Pancreas (tissue), 10 donors: ENCODE data around the gene TRPC6. TPM values are rescaled to one million over a fixed set of nuclear protein-coding genes. Genes with fewer than 3 reads are reported as not detected.

Experiments used
- ATAC-seq, 4 donors: fragments of 200-7000 bp; cut with Tn5 transposase; one replicate each; pipeline versions ENCODE4 v1.8.0 to v1.9.1; 2020; ENCODE audit warnings: mild to moderate bottlenecking in 4 of 4, moderate library complexity in 4 of 4
- DNase-seq, 6 donors: peaks; one replicate each; pipeline ENCODE4 v3.0.0-alpha.2; 2020
- FAIRE-seq: peaks from 2 replicates; lab custom pipeline; 2012; peaks lifted over from hg19 to GRCh38; lab: Jason Lieb, UNC
- H3K27ac ChIP-seq, 4 donors: fragments of 200-600 bp; sonication (generic); 1 replicate in 3 of 4; 2 replicates in 1 of 4; pipeline versions ENCODE4 v1.5.0 to v1.8.0; 2020
- H3K27me3 ChIP-seq, 4 donors: fragments of 200-600 bp; one replicate each; pipeline ENCODE4 v1.8.0; 2021
- H3K36me3 ChIP-seq, 3 donors: fragments of 200-600 bp; sonication (generic) in 1 of 3; one replicate each; pipeline versions ENCODE4 v1.5.0 to v1.8.0; 2020 to 2021
- H3K4me1 ChIP-seq, 3 donors: fragments of 200-600 bp; one replicate each; pipeline ENCODE4 v1.8.0; 2021
- H3K4me3 ChIP-seq, 4 donors: fragments of 200-600 bp; sonication (generic) in 2 of 4; one replicate each; pipeline versions ENCODE4 v1.5.0 to v1.8.0; 2020 to 2021
- H3K9me3 ChIP-seq, 4 donors: fragments of 200-600 bp; one replicate each; pipeline ENCODE4 v1.8.0; 2021
- WGBS, 2 donors: extraction: QIAGEN DNeasy Blood & Tissue Kit; methylation state at CpG; one replicate each; pipeline ENCODE4 v1.1.7; 2013; 5-methylcytosine and 5-hydroxymethylcytosine counted together
- intact Hi-C, 3 donors: fragments of 100-400 bp; cut with DNase I; formaldehyde crosslinking; loops; one replicate each; pipeline versions ENCODE4 v1.11.1 to v1.14.2; 2022
- microRNA-seq, 2 donors: library from miRNA; unstranded; fragments of <30 nt; microRNA quantifications; one replicate each; pipeline versions ENCODE4 to v1.1.0, GENCODE V29; 2019 to 2020
- polyA plus RNA-seq, 2 donors: library from polyadenylated mRNA; stranded (reverse); fragments of 200-250 nt; gene quantifications; one replicate each; pipeline ENCODE4 v1.2.3, GENCODE V29; 2013
- total RNA-seq, 6 donors: library from RNA; stranded (reverse); fragmentation: NEBNext Ultra II Directional in 4 of 6; extraction: Animal tissue kit (Norgen Biotek cat#: 25700) in 4 of 6; gene quantifications; one replicate each; pipeline versions ENCODE4 v1.2.1 to v1.2.4, GENCODE V29; 2021 to 2023
- TF ChIP-seq, protein P1 (sequence below), 4 donors: fragments of 200-600 bp; sonication (generic) in 3 of 4; IDR thresholded peaks; one replicate each; pipeline versions ENCODE4 v1.5.0 to v1.8.0; 2021; ENCODE audit warnings: antibody characterized with exemption in 4 of 4
- donor health status: healthy with polysubstance abuse.
- donor health status: DM: no; HTN: no; CAD: no; lungs with moderate emphysema.
- donor health status: DM: no; HTN: no; CAD: no.
- donor health status: control.
- donor health status: control.
- donor health status: Bipolar disorder and iron deficiency.
- donor health status: DM: yes; HTN: yes; CAD: no.
- donor health status: DM: no; HTN: no; CAD: no.
- donor health status: DM: no; HTN: no; CAD: no.
- donor health status: DM: yes; HTN: yes; CAD: no.

TRPC6 gene
- total and polyA plus RNA-seq, 8 donors, result 0.09 to 1.5 (median 0.42) TPM

DNA sequence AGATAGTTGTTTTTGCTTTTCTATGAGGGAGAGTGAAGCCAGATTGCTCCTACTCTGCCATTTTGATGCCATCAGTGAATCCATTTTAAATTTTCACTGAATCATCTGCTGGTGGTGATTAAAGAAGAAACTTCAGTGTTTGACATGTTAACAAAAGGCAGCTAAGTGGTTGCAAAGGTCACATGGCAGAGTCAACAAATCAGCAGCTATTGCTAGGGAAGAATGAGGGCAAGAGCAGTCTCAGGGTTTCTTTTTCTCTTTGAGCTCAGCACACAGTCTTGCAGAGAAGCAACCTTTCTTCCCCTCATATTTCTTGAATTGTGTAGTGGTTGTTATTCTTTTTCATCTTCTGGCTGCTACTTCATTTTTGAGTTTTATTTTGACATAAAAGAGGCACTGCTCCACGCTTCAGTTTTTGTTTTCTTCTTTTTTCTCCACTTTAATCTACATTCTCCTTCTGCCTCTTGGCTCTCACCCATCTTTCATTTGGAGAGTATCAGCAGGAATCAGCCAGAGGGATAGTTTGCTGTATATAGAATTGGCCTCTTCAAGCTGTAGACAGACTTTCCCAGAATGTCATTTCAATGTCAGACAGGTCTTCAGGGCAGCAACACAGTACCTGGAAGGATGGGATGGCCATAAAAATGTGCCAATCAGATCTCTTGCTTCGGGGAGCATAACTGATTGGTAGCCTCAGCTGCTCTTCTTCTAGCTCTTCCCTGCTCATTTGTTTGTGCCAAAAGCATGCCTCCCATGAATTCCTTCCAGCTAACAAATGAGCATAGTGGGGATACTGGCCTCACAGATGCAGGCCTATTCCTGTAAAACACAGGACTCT lies 153.9 kb downstream of the TRPC6 start:
- intact Hi-C loops, result no loop called here
- WGBS, 2 donors, result 47 to 57% methylated on average over 2 of the region's 2 CpGs
- FAIRE-seq (no peak), ATAC-seq (peak in 2 of 4 donors; percentile 43 to 44), DNase-seq (no peak)
- Histone ChIP-seq H3K36me3 (no peaks in the 10 kb centered on the region), H3K4me3 (no peak overlapping the region), H3K9me3 (no peaks in the 10 kb centered on the region), H3K4me1 (no peaks in the 10 kb centered on the region), H3K27me3 (no peaks in the 10 kb centered on the region), H3K27ac (no peak overlapping the region)
- TF ChIP-seq, protein P1, sequence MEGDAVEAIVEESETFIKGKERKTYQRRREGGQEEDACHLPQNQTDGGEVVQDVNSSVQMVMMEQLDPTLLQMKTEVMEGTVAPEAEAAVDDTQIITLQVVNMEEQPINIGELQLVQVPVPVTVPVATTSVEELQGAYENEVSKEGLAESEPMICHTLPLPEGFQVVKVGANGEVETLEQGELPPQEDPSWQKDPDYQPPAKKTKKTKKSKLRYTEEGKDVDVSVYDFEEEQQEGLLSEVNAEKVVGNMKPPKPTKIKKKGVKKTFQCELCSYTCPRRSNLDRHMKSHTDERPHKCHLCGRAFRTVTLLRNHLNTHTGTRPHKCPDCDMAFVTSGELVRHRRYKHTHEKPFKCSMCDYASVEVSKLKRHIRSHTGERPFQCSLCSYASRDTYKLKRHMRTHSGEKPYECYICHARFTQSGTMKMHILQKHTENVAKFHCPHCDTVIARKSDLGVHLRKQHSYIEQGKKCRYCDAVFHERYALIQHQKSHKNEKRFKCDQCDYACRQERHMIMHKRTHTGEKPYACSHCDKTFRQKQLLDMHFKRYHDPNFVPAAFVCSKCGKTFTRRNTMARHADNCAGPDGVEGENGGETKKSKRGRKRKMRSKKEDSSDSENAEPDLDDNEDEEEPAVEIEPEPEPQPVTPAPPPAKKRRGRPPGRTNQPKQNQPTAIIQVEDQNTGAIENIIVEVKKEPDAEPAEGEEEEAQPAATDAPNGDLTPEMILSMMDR (IDR thresholded peaks at IDR 0.05), result no peak

DNA sequence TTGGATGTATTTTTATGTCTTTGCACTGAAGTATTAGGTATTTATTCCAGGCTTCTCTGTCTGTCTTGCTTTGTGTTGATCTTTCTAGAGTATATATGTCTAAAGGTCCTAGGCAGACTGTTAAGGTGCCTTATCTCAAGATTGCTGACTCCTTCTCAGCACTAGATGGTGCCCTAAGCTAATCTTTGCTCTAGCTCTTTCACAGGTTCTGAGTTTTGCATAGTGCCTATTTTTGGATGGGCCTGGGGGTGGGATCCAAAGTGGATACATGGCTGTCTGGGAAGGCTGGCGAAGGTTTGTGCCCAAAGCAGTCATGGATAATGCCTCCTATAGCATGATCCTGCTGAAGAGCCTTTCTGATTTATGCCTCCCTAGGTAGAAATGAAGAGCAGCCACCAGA lies 154.9 kb downstream of the TRPC6 start:
- TF ChIP-seq, protein P1 (IDR thresholded peaks at IDR 0.05), result peak in 1 of 4 donors; percentile 16
- H3K4me3 ChIP-seq, result no peak overlapping the region
- H3K27ac ChIP-seq, result no peak overlapping the region
- no peaks in the 10 kb centered on the region for H3K27me3 ChIP-seq
- no peaks in the 10 kb centered on the region for H3K9me3 ChIP-seq
- H3K36me3 ChIP-seq, result no peaks in the 10 kb centered on the region
- DNase-seq (no peak), ATAC-seq (peak; percentile 71 to 77 (median 76)), FAIRE-seq (no peak)
- no peaks in the 10 kb centered on the region for H3K4me1 ChIP-seq
- intact Hi-C loops, result no loop called here
- WGBS, 2 donors, result 72 to 75% methylated on average over 1 of the region's 1 CpG

DNA sequence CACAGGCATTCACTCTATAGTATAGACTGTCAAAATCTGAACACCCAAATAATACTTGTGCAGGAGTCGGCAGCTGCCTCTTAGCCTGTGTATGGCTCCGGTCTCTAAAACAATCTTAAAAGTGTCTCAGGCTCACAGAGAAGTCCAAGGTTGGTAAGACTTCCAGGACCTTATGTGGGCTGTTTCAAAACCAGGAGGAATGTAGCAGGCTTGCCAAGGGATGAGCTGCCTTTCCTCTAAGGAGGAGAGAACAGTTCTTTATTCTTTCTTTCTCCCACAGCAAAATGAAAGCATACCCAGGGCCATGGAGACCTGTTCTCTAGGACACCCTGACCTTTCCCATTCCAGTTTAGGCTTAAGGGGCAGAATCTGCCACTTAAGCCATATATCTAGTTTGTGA lies 176.5 kb downstream of the TRPC6 start:
- H3K27ac ChIP-seq, result no peak overlapping the region
- ATAC-seq, result peak in 1 of 4 donors; percentile 33
- H3K4me3 ChIP-seq, result no peak overlapping the region
- DNase-seq, result no peak
- intact Hi-C loops, result no loop called here
- no peaks in the 10 kb centered on the region for H3K36me3 ChIP-seq
- WGBS, 2 donors, result 37 to 77% methylated on average over 2 of the region's 2 CpGs
- H3K27me3 ChIP-seq, result no peaks in the 10 kb centered on the region
- H3K9me3 ChIP-seq, result no peaks in the 10 kb centered on the region
- H3K4me1 ChIP-seq, result no peaks in the 10 kb centered on the region
- FAIRE-seq, result no peak
- TF ChIP-seq, protein P1 (IDR thresholded peaks at IDR 0.05), result no peak

Small RNAs within 50 kb of the gene (microRNA-seq; reads per million reads assigned to microRNA genes)
- gene MIR3920, result 0 reads per million in 2 donors
